Measurements from ENCODE around the gene NCS1.
"Not testable (repeated sequence)": the region's sequence is repeated elsewhere in the genome, so short reads cannot be mapped to it uniquely, and the experiment has no call there.

Gene NCS1

DNA sequence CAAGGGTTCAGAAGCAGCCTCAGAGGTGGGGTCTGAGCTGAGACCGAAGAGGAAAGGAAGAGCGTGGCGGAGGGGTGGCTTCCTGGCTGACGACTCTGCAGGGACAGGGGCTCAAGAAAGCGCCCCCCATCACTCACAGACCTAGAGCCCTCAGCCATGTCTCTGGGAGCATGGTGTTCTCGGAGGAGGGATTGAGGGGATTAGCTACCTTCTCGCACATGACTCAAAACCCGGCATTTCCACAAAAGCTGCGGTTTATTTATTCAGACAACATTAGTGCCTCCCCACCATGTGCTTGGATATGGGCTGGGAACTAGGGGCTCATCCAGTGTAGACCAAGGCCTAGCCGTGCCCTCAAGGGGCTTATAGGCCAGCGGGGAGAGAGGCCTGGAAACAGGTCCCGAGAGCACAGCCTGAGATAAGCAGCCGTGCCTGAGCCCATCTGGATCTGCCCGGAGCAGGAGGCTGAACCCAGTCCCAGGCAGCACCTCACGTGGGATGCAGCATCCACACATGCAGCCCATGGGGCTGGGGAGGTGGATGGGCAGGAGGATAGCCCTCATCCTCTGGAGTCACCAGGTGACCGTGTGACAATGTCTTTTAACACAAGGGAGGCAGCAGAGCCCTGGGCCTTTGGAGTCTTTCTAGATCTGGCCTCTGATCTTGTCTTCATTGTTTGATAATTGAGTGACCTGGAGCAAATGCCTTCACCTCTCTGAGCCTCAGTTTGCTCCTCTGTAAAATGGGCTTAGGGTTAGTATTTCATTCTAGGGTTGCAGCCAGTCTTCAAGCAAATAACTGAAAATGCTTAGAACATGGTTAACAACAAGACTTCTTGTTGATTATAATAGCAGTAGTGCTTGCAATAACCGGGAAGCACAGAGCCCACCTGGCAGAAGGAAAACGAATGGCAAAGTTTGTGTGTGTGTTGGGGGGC is 92.5 kb downstream of the NCS1 start:
- no peak for DNase-seq (ENCODE audit: low read depth)

DNA sequence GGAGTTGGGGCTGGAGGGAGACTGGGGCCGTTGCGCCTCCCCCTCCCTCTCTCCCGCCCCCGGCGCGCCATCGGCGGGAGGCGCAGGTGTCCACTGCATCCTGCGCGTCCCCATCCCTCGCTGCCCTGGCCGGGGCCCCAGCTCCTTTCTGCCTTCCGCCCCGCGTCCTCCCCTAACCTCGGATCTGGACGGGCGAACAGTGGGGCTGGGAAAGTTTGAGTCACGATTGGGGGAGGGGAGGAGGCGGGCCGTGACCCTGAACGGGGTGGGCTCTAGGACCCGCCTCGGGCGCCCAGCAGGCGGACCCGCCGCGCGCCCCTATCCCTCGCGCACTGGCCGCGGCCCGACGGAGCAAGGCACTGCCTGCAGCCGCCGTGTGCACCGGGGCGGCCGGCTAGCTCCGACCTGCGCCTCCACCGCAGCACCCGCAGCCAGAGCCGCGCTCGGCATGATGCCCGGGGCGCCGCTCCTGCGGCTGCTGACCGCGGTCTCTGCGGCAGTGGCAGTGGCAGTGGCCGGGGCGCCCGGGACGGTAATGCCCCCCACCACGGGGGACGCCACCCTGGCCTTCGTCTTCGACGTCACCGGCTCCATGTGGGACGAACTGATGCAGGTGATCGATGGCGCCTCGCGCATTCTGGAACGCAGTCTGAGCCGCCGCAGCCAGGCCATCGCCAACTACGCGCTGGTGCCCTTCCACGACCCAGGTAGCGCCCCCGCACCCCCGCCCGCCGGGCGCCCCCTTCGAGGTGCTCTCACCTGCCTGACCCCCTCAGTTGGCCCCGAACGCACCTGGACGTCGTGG is 93.4 kb downstream of the NCS1 start, which contains the start of gene HMCN2:
TSS of gene HMCN2 (plus strand) at position 330 of the 805 bp plus-strand sequence. CDS start at position 449, 119 bp downstream.
- DNase-seq (ENCODE audit: low read depth): no peak

DNA sequence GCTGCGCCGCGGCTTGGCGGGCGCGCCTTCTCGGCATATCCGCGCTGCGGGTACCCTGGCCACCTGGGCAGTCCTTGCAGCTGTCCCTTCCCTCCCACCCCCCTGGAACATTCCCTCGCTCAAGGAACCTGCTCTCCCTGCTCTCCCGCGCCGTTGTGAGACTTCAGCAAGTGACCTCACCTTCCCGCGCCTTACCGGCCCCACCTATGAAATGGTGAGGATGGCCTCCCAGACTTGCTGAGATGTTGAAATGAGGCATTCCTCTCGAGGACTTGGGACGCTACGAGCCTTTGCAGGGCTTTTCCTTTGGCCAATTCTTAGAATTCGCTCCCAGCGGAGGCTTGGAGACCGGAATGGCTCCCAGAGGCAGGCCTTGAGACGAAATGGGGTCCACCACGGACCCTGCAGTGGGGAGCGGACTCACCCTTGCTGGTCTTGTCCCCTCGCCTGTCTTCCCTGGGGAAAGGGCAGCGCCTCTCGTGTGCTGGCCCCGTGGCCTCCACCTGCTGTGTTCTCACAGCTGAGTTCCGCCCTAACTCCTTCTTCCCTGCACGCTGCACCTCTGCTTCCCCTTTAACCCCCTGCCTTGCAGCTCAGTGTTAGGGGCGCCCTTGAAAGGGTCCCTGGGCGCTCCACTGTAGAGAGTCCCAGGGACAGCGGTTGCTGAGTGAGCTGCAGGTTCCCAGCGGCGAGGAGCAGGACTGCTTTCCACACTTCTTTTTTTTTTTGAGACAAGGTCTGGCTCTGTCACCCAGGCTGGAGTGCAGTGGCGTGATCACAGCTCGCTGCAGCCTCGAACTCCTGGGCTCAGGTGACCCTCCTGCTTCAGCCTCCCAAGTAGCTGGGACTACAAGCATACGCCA is 94.3 kb downstream of the NCS1 start:
- no peak for DNase-seq (ENCODE audit: low read depth)

DNA sequence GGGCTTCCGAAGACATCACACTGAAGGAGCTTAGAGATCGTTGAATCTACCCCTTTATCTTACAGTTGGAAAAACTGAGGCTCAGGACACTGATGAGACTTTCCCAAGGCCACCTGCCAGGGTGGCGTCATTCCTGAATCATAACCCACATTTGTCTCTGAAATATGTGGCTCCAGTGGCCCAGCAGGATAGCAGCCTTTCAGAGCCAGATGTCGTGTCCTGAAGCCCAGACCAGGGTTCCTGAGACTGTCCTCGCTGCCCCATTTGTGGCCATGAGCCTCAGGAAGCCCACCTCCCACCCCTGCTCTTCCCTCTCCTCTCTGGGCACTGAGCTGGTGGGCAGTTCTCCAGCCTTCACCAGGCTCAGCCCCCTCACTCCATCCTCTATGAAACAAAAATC is 95.7 kb downstream of the NCS1 start:
- DNase-seq (ENCODE audit: low read depth): no peak

DNA sequence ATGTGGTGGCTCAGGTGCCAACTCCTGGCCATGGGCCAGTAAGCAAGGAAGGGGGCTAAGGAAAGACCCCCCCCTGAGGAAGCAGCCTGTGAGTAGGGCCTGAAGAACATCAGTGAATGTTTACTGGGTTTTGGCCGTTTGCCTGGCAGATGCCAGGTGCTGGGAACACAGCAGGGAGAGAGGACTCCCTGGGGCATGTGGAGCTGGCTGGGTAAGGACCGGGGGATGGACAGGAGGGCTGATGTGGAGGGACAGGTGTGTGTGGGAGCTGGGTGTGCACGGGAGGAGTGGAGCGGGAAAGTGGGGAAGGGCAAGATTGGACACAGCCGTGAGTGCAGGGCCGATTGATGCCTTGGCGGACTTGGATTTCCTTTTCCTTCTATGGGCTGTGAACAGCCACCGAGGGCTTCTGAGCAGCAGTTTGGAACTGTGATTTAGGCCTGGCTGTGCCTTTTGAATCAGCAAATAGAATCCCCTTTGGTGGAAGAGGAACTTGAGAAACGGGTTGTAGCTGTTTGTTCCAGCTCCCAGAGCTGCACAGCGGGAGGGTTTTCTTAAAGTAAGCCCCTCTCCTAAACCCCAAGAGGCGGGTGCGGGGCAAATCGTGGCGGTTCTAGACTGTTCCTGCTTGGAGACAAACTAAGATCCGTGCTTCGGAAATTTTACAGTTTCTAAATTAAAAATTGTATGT is 96.5 kb downstream of the NCS1 start:
- no peak for DNase-seq (ENCODE audit: low read depth)

DNA sequence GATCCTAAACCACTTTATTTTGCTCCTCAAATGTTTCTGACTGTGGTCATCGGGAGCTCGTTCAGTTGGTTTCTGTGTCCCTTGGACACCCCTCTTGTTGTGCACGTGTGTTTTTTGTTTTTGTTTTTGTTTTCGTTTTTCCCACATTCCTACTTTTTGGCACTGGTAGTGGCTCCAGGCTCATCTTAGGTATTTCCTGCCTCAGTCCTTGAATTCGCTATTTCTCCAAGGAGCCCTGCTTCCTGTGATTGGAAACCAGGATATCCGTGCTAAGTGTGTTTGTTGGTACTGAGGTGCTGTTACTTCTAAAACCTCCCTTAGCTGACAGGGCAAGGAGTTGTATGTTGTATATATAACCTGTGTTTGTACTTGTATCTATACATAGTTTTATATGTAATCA is 99.3 kb downstream of the NCS1 start:
- DNase-seq (ENCODE audit: low read depth): no peak

DNA sequence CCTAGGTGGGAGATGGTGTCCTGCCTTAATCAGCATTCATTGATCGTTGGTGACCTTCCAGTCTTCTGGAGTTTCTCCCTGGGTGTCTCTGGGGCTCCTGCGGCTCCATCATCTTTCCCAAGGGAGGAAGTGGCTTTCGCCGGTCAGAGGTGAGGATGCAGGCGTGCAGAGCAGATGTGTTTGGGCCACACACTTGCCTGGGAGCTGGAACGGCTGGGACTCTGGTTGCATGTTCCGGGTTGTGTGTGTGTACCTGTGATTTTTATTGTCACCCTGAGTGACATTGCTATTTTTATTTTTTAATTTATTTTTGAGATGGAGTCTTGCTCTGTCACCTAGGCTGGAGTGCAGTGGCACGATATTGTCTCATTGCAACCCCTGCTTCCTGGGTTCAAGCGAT is 103.0 kb downstream of the NCS1 start:
- DNase-seq (ENCODE audit: low read depth): no peak

DNA sequence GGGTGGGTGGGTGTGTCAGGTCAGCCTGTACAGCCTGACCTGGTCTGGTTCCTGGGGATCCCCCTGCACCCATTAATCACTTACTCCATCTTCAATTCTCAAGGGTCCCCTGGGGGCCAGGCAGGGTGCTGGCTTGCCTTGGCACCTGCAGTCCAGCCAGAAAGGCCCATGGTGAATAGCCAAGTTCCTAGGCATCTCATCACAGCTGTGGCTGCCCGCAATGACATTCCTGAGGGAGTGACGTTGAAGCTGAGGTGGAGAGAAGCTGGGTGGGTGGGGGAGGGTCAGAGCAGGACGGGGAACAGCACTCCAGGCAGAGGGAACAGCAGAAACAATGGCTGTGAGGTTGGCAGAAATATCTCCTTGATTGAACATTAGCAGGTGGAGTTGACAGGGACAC is 103.9 kb downstream of the NCS1 start:
- DNase-seq (ENCODE audit: low read depth): no peak

DNA sequence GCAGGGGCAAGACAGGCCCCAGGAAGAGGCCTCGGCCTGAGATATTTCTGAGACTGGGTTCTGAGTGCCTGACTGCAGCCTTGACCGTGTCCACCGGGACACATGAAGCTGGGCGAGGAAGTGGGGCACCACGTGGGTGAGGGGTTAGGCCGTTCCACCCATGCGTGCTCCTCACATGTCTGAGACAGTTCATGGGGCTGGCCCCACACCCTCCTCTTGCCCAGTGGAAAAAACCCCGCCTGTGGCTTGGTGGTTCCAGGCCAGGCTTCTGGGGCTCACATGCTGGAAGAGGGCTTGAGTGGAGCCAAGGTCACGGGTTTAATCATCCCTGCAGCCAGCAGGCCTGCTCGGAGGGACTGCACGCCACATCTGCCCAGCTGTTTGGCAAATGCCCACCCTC is 104.8 kb downstream of the NCS1 start:
- DNase-seq (ENCODE audit: low read depth): no peak

DNA sequence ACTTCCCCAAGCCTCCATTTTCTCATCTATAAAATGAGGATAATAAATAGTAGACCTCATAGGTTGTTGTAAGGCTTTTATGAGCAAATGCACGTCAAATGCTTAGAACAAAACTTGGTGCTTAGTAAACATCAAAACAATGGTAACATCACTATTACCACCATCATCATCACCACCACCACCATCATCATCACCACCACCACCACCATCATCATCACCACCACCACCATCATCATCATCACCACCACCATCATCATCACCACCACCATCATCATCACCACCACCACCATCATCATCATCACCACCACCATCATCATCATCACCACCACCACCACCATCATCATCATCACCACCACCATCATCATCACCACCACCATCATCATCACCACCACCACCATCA is 105.3 kb downstream of the NCS1 start:
- DNase-seq (ENCODE audit: low read depth): not testable (repeated sequence)

DNA sequence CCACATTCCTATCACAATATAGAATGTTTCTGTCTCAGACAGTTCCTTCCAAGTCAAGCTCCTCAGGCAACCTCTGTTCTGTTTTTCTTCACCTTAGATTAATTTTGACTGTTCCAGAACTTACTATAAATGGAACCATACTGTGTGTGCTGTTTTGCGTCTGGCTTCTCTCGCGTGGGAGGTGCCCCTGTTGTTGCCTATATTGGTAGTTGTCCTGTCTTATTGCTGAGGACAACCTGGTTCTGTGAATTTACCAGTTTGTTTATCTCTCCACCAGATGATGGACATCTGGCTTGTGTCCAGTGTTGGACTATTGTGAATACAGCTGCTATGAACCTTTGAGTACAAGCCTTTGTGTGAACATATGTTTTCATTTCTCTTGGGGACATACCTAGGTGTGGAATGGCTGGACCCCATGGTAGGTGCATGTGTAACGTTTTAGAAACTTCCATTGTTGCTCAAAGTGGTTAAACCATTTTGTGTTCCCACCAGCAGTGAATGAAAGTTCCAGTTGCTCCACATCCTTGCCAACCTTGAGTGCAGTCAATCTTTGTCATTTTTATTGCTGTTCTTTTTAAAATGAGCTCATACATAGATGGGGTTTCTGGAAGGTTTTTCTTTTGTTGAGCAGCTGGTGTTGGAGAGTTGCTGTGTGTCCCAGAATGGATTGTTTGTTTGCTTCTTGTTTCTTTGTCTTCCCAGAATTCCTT is 111.5 kb downstream of the NCS1 start:
- no peak for DNase-seq (ENCODE audit: low read depth)

DNA sequence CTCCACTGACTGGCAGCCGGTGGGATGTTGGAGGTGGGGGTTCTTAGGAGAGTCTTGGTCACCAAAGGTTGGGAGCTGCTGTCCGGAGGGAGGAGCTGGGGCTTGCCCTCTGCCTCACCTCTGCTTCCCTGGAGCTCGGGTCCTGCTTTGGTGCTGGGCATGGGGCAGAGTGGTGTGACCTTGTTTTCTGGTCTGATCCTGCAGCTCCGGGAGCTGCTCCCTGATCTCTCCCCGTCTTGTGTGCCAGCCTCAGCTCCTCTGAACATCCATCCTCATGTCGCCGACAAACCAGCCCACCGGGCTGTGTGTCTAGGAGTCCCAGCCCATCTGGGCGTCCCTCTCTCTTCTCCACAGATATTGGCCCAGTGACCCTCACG is 112.0 kb downstream of the NCS1 start:
- DNase-seq (ENCODE audit: low read depth): no peak

DNA sequence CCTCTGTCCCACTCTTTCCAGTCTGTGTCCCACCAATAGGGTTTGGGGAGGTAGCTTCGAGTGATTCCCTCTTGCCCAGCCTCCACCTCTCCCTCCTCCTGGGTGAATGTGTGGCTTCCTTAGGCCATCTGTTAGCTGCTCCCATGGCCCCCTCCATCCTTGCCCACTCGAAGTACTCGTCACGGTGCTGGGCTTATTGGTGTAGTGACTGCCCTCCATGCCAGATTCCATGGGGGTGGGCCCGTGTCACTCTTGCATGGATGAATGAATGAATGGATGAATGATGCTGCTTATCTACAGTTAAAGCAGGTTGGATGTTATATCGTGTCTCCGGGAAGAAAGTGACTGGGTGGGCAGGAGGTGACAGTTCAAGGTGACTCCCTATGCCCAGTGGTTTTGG is 112.5 kb downstream of the NCS1 start:
- no peak for DNase-seq (ENCODE audit: low read depth)

DNA sequence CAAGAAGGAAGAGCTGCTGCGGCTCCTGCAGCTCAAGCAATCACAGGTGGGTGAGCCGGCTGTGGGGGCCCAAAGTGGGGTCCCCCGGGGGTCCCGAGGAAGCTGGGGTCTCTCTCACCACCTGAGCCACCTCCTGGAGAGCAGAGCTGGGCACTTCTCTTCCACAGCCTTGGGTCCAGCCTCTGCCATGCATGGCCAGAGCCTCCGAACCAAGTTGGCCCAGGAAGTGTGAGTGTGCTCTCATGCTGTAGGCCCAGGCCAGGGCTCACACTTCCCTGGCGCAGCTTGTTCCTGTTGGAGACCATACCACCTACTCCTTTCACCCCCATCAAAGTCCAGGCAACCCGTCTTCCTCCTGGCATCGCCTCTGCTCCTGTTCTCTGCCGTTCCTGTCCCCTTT is 113.1 kb downstream of the NCS1 start:
- DNase-seq (ENCODE audit: low read depth): no peak

DNA sequence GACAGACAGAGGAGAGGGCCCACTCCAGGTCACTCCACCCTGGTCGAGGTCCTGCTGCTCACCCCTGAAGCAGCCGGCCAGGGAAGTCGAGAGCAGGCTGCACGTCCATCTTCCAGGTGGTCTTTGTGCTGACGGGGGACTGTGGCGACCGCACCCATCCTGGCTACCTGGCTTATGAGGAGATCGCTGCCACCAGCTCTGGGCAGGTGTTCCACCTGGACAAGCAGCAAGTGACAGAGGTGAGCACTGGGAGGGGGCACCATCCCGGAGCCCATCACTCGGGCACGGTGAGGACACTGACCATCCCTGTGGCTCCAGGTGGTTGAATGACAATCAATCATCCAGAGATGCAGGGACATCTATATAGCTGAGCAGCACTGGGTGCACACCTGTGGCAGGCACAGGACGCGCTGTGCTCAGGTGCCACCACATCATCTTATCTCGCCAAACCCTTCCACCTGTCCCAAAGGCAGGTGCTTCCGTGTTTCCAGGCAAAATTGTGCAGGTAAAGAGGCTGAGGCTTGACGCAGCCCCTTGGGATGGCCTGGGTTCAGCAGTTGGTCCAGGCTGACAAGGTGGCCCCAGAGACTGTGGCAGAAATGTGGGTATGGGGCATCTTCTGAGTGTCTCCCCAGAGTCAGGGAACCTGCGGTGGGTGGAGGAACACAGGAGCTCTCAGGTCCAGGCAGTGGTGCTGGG is 114.0 kb downstream of the NCS1 start:
- DNase-seq (ENCODE audit: low read depth): no peak
